G401 (cell line): ENCODE measurements around the gene RDH11. TPM values are rescaled to one million over a fixed set of nuclear protein-coding genes. Genes with fewer than 3 reads are reported as not detected.
A peak's percentile ranks its signal among the peaks of the same experiment; 100 is the strongest.

Source experiments
- DNase-seq: peaks from one replicate; pipeline ENCODE4 v3.0.0-alpha.2; 2015; ENCODE audit warnings: low spot score
- in situ Hi-C: cut with HindIII; loops from 2 replicates; pipeline ENCODE4 v1.10.0; 2016; ENCODE audit warnings: low sequenced_read_pairs, mixed read lengths
- total RNA-seq: library from RNA; depleted of rRNA; stranded (reverse); fragments of >200 nt; shearing (Covaris generic); gene quantifications from 2 replicates; pipeline ENCODE4 v1.2.3, GENCODE V29; 2014

The RDH11 gene
- total RNA-seq, 1 experiment from 2014 or later: 97.4 TPM

DNA sequence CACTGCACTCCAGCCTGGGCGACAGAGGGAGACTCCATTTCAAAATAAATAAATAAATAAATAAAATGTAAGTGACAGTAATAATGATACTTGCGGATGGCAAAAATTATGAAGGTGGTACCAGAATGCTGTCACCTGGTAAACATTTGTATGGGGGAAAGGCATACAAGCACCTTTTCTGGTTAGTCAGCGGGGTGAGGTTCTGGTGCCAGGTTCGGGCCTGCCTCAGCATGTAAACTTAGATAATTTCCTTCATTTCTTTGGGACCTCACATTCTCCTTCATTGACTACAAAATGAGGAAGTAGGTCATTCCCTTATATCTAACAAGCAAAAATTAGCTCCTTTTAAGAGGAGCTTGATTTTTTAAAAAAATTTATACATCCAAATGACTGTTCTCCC lies 31.9 kb downstream of the RDH11 start:
- in situ Hi-C loops: no loop called here
- DNase-seq: no peak

DNA sequence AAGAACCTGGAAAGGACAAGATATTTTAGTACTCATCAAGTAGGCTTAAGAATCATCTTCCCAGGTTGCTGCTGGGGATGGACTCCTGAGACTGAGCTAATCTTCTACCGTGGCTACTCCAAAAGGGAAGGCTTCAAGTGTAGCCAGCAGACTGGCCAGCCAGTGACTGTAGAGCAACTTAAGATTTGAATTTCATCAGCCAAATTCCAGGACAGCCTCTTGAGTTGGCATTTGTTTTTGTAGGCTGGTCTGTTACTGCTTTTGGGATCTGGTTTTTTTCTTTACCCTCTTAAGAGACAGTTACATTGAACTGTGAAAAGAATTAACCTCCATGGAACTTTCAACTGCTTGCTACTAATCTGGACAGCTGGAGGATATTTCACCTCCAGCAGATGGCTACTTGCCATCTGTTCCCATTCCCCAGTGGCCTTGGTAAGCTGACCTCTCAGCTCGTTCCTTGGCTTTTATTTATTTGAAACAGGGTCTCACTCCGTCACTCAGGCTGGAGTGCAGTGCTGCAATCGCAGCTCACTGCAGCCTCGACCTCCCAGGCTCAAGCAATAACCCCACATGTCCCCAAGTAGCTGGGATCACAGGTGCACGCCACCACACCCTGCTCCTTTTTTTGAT lies 41.8 kb downstream of the RDH11 start:
- in situ Hi-C loops: no loop called here
- DNase-seq: no peak

DNA sequence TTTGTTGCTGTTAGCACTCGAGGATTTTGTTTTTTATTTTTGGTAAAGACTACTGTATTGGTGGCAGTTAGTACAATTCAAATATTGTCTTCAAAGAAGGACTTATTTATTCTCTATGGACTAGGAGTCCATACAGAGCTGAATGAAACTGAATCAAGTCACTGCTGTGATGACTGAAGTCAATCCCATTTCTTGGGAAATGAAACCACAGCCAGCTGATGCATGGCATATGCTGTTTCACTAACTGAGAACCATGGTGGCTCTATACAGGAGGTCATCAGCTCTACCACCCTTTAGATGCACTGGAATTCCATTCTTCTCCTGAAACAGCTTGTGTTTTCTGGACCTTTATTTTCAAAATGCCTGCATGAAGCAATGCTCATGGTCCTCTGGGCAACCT lies 43.4 kb downstream of the RDH11 start:
- in situ Hi-C loops: no loop called here
- DNase-seq: no peak

DNA sequence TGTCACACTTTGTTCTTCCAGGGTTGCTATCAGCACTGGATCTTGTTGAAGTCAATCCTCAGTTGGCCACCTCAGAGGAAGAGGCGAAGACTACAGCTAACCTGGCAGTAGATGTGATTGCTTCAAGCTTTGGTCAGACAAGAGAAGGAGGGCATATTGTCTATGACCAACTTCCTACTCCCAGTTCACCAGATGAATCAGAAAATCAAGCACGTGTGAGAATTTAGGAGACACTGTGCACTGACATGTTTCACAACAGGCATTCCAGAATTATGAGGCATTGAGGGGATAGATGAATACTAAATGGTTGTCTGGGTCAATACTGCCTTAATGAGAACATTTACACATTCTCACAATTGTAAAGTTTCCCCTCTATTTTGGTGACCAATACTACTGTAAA lies 44.9 kb downstream of the RDH11 start:
- in situ Hi-C loops: no loop called here
- no peak for DNase-seq

DNA sequence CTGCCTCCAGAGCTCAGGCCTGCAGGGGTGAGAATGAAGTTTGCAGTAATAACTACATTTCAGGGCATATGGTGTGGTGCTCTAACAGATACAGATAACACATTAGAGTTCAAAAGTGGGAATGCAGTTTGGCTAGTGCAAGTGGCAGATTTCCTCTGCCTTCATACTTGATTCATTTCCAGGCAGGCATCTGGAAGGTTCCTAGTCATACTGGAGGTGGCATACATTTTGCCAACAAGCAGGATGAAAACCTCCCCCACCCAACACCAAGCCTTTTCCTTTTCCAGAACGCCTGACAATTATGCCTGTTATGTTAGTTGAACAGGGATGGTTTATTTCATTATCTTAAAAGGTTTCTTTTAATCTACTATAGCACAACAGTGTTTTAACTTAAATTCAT lies 45.4 kb downstream of the RDH11 start:
- DNase-seq: peak; percentile 77
- in situ Hi-C loops: no loop called here

DNA sequence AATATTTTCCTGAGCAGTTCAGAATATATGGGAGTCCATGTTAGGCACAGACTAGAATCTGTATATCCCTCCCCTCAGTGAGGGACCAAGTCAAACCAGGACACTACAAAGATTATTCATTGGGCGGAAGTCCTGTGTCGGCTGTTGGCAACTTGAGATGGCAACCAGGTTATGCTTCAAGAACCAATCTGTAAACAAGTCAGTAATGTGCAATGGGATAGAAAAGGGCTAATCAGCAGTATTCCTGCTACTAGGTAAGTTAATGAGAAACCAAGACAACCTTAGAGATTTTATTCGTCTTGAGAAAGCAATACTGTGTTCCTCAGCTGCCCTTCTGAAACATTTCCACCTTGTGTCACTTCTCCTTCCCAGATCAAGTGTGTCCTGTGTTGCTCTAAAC lies 49.4 kb downstream of the RDH11 start:
- in situ Hi-C loops: no loop called here
- DNase-seq: no peak

DNA sequence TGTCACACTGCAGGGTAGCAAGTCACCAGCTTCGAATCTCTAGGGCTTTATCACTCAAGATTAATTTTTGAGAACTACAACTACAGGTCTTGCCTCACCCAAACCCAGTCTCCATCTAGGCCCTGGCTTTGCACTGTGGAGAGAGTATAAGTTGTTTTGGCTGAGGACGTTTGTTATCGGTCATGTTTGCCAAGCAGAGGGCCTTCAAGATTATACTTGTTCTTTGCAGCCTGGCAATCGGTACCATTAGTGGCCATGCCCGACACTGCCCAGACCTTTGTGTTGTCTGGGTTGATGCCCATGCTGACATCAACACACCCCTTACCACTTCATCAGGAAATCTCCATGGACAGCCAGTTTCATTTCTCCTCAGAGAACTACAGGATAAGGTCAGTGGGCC lies 50.1 kb downstream of the RDH11 start:
- in situ Hi-C loops: no loop called here
- DNase-seq: no peak

DNA sequence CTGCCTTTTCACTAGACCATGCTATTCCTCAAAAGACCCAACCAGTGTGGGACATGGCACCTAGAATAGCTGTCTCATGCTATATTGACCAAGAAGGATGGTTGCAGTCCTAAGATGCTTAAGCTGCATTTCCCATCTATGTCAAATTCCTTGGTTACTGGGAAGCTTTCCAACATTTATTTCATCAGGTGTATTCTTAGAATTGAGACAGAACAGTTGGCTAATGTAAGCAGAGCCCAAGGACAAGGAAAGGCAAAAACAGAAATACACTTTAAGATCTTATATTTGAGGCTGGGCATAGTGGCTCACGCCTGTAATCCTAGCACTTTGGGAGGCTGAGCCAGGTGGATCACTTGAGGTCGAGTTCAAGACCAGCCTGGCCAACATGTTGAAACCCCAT lies 51.1 kb downstream of the RDH11 start:
- in situ Hi-C loops: no loop called here
- peak; percentile 49 for DNase-seq

DNA sequence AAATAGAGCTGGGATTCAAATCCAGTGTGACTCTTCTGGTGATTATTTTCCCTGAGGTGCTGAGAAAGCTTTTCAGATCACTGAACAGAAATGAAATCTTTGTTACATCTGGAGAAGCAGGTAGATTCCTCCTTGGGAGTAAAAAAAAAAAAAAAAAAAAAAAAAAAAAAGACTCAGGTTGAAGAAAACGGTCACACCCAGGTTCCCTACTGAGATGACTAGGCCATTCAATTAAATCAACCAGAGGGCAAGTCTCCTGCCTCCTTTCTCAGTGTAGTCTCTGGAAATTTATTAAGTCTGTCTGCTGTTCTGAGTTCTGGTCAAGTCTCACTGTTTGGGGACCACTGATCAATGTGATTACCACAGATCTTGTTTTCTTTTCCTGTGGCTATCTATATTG lies 51.9 kb downstream of the RDH11 start:
- no peak for DNase-seq
- in situ Hi-C loops: no loop called here

DNA sequence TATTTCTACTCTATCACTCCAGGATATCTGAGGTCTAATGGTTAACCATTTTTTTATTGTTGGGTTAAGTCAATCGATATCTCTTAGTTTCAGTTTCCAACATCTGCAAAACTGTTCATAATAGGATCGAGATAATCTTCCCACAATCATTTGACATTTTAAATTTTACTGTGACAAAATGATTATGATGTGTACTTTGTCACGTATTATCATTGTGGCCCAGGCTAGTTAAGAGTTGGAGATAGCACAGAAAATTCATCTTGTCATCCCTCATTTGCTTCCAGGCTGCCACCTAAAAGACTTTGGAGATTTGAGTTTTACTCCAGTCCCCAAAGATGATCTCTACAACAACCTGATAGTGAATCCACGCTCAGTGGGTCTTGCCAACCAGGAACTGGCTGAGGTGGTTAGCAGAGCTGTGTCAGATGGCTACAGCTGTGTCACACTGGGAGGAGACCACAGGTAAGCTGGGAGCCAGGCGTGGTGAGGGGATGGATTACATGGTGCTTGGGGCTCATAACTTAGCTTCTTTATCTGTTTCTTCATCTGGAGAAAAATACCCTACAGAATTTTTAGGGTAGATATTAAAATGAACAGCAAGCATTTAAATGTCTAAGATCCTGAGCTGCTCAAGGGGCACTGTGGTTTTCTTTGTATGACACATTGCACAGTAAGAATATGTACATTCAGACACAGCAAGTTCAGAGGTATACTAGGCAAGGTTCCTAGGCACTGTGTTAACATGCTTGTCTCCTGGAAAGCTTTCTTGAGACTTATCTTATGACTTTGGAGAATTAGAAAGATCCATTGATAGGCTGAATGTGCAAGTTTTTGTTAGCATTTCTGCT lies 53.4 kb downstream of the RDH11 start:
- no peak for DNase-seq
- in situ Hi-C loops: no loop called here

DNA sequence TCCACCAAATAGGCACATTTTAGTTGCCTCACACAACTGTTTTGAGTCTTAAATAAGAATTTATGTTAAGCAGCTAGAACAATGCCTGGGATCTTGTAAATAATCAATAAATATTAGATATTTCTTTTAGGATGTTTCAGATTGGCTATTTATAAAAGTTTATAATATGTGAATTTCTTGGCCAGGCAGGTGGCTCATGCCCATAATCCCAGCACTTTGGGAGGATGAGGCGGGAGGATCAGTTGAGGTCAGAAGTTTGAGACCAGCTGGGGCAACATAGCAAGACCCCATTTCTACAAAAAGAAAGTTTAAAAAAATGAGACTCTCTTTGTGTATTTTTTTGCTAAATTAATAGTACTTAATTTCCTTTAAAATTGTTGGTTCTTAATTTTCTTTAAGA lies 54.1 kb downstream of the RDH11 start:
- DNase-seq: no peak
- in situ Hi-C loops: no loop called here

DNA sequence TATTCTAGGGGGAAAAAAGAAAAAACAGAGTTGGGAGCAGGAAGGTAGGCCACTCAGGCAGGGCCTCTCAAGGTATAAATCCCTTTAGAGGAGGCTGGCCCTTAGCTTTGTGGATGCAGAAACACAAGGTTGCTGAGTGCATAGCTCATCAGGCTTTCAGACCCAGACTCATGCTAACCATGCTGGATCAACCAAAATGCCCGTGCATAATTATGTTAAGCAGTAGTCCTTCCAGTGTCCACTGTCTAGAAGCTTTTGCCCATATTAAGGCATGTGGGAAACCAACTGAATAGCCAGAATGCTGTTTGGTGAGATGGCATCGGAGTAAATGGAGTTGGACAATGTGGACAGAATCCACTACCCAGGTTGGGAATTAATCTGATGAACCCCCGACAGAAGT lies 56.9 kb downstream of the RDH11 start:
- in situ Hi-C loops: no loop called here
- DNase-seq: no peak

DNA sequence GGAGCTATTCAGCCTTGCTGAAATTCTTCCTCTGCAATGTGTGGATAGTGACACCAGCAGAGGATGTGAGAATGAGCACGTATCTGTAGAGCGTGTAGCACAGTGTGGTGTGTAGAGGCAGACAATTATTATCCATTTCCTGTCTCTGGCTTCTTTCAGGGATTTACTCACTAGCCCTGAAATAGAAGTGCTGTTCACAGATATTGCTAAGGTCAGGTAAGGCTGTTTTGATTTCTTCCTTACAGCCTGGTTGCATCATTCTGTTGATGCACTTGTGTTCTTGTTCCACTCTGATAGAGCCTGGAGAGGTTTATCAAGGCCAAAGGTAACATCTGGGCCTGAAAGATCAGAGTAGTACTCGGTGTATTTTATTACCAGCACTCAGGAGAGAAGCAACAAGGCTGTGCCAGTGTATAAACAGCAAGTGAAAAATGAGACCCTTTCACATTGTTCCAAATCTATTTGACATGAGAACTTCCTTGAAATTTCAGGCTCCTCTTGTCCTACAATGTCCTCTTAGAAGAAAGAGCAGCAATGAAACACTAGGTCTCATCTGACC lies 59.1 kb downstream of the RDH11 start:
- in situ Hi-C loops: no loop called here

DNA sequence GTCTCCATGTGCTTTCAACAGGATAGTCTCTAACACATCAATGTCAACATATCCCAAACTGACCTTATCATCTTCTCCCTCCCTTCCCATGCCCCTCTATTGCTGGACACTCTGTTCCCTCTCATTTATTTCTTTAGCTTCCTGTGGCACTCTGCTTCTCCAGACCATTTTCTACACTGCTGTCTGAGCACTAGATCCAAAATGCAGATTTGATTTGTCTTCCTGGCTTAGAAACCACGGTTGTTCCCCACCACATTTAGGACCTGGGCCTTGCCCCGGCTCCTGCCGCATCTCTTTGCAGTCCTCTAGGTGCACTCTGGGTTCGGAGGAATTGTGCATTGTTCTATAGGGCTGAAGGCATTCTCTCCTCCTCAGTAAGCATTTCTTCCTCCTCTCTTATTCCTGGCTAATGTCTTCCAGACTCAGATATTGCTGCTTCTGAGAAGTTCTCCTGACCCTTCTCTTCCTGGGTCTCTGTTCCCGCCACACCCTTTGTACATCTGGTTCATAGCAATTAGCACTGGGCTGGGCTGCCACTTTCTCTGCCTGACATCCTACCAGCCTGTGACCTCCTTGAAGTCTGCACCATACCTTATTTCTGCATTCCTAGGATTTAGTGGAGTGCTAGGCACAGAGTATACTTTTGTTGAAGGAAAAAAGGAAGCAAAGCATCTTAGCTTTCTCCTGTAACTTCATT lies 62.0 kb downstream of the RDH11 start:
- in situ Hi-C loops: no loop called here

More for the DNA sequence above, 59.1 kb downstream of the RDH11 start:
- DNase-seq: no peak

DNA sequence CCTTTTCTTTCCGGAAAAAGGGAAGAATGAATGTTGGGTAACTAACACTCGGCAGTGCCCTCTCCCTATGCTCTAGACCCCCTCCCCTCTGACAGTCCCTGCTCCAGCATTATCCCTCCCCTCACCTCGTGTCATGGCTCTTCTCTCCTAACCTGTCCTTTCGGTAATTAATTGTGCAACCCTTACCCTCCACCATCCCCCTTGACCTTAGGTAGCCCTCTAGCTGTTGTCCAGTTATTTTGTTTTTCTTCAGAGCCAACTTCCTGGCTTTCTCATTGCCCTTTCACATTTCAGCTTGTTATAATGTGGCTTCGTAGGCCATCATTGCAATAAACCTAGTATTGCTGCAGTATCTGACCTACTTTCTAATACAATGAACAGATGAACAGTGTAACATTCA lies 64.6 kb downstream of the RDH11 start:
- in situ Hi-C loops: no loop called here
- DNase-seq: no peak

More for the DNA sequence above, 62.0 kb downstream of the RDH11 start:
- no peak for DNase-seq

DNA sequence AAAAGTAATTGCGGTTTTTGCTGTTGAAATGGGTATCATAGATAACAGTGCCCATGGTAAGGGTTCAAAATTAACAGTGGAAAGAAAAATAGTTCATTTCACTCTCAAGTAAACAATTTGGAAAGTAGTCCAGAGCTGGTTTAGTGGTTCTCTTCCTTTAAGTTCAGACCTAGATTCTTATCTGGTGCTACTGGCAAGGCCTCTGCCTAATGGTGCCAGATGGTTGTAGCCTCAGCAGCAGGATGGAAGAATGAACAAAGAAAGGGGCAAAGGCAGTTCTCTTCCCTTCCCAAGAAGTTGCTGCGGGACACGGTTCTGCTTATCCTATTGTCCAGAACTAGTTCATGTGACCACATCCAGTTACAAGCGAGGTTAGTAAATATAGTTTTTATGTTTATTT lies 65.4 kb downstream of the RDH11 start:
- in situ Hi-C loops: no loop called here
- DNase-seq: no peak

DNA sequence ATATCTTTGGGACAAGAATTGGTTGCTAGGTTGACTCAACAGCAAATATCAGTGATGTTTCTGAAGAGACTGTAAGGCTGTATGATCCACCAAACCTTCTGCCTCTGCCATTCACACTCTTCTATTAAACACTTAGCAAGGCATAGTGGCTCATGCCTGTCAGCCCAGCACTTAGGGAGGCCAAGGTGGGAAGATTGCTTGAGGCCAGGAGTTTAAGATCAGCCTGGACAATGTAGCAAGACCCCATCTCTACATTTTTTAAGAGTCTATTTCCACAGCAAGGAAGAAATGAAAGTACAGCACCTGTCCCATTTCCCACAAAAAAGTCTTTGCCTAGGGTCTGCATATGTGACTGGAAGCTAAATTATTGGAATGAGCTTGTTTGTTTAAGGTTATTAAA lies 68.0 kb downstream of the RDH11 start:
- DNase-seq: no peak
- in situ Hi-C loops: no loop called here
